ENCODE measurements around the gene ZNF782.
"Not testable (repeated sequence)": the region's sequence is repeated elsewhere in the genome, so short reads cannot be mapped to it uniquely, and the experiment has no call there.

The ZNF782 gene

DNA sequence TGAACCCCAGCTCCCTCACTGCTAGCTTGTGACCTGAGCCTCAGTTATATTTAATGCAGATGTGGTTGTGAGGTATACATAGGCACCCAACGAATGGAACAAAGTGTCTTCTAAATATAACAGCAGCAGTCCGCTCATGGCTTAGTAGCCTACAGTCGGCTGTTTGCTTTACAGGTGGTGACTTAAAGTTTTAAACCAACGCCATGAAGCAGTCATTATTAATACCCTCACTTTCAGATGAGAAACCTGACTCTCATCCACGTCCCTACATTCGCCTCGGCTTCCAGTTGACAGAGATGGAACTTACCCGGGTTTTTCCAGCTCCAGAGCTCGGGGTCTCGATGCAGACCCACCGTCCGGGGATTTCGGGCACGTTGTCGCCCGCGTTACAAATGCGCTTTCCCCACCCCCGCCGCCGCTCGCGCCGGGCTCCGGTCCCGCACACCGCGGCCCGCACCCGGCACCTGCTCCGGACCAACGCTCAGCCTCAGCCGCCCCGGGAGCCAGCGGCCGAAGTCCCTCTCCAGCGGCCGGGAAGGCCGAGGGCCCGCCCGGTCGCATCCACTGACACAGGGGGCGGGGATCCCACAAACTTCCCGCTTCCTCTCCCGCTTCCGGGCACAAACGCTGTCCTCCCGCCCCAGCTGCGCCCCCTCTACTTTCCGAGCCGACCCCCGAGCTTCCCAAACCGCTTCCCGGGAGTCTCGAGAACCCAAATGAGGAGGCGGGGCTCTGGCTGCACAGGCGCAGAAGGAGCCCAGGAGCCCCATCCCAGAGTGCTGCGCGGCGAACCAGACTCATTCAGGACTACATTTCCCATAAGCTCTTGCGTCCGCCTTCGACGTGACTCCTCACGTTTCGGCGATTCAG lies at the start of gene ZNF782:
TSS of gene ZNF782 (minus strand) at position 734 of the 870 bp plus-strand sequence. CDS start 2,553 bp downstream, outside the sequence.
- H3K4me3 ChIP-seq (ENCODE audit: low read length) = peak within 1 kb of the TSS; percentile 90

DNA sequence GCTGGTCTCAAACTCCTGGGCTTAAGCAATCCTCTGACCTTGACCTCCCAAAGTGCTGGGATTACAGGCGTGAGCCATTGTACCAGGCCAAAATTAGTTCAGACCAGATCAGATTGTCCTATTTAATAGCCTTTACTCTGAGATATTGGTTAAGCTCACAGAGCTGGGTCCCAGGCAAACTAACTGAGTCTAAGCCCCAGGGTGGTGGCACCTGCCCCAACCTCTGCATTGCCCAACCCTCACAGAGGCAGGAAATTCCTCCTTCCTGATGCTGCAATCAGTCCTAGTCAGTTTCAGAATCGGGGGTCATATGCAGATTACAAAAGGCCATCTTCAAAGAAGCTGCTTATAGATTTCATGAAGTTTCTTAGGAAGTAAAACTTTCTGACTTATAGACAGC lies 45.7 kb upstream of the ZNF782 start:
- not testable (repeated sequence) for H3K36me3 ChIP-seq (ENCODE audit: control insufficient read depth, low read depth, low read length); H3K27me3 ChIP-seq (ENCODE audit: control insufficient read depth, insufficient read depth, low read length); H3K9ac ChIP-seq (ENCODE audit: low read length)

More for the DNA sequence above, at the start of gene ZNF782:
- H3K27me3 ChIP-seq (ENCODE audit: control insufficient read depth, insufficient read depth, low read length) = no peaks in the 10 kb centered on the region
- no peaks in the 10 kb centered on the region for H3K9me3 ChIP-seq (ENCODE audit: control insufficient read depth, low read depth, low read length)
- peak within 1 kb of the TSS; percentile 68 for H3K9ac ChIP-seq (ENCODE audit: low read length)
- H3K27ac ChIP-seq (ENCODE audit: low read length) = no peak within 1 kb of the TSS
- H3K4me1 ChIP-seq (ENCODE audit: control insufficient read depth, low read depth, low read length) = peaks cover 13% of the 10 kb centered on the region
- H3K36me3 ChIP-seq (ENCODE audit: control insufficient read depth, low read depth, low read length) = no peaks in the 10 kb centered on the region

DNA sequence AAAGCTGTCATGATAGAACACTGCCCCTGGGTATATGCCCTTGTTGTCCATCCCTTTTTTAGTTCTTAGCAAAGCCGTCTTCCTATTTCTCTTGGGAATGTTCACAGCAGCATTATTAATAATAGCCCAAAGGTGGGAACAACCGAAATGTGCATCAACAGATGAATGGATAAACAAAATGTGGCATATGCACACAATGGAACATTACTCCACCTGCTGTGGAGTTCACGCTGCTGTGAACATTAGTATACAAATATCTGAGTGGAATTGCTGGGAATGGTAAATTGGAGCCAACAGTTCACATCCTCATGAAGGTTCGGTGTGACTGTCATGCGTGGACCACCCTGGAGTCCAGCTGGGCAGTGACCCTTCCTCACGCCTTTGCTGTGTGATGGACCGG lies 37.8 kb upstream of the ZNF782 start:
- Histone ChIP-seq H3K4me3 (ENCODE audit: low read length) (no peak overlapping the region), H3K4me1 (ENCODE audit: control insufficient read depth, low read depth, low read length) (no peaks in the 10 kb centered on the region), H3K9ac (ENCODE audit: low read length) (no peak overlapping the region), H3K27ac (ENCODE audit: low read length) (no peak overlapping the region), H3K36me3 (ENCODE audit: control insufficient read depth, low read depth, low read length) (no peaks in the 10 kb centered on the region), H3K9me3 (ENCODE audit: control insufficient read depth, low read depth, low read length) (no peaks in the 10 kb centered on the region), H3K27me3 (ENCODE audit: control insufficient read depth, insufficient read depth, low read length) (no peaks in the 10 kb centered on the region)

More for the DNA sequence above, 45.7 kb upstream of the ZNF782 start:
- H3K27ac ChIP-seq (ENCODE audit: low read length); H3K4me1 ChIP-seq (ENCODE audit: control insufficient read depth, low read depth, low read length); H3K4me3 ChIP-seq (ENCODE audit: low read length); H3K9me3 ChIP-seq (ENCODE audit: control insufficient read depth, low read depth, low read length): not testable (repeated sequence)

DNA sequence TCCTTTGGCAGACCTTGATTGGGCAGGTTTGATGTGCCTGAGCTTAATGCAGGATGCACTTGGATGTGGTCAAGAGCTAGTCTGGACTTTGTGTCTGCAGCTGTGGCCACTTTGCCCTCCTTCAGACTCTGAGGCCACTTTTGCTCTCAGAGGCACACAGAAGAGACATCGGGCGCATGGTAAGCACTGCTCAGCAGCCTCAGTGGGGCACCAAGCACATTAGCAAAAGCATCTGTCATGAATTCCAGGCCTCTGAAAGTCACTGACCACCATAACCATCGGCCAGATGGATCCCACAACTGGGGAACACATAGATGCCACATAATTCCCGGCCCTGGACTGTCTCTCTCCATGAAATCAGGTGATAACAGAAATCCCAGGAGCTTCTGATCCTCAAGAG lies 34.3 kb upstream of the ZNF782 start:
- no peak overlapping the region for H3K9ac ChIP-seq (ENCODE audit: low read length)
- no peaks in the 10 kb centered on the region for H3K36me3 ChIP-seq (ENCODE audit: control insufficient read depth, low read depth, low read length)
- H3K9me3 ChIP-seq (ENCODE audit: control insufficient read depth, low read depth, low read length) = no peaks in the 10 kb centered on the region
- H3K27me3 ChIP-seq (ENCODE audit: control insufficient read depth, insufficient read depth, low read length) = no peaks in the 10 kb centered on the region
- no peak overlapping the region for H3K27ac ChIP-seq (ENCODE audit: low read length)
- H3K4me3 ChIP-seq (ENCODE audit: low read length) = no peak overlapping the region
- no peaks in the 10 kb centered on the region for H3K4me1 ChIP-seq (ENCODE audit: control insufficient read depth, low read depth, low read length)

DNA sequence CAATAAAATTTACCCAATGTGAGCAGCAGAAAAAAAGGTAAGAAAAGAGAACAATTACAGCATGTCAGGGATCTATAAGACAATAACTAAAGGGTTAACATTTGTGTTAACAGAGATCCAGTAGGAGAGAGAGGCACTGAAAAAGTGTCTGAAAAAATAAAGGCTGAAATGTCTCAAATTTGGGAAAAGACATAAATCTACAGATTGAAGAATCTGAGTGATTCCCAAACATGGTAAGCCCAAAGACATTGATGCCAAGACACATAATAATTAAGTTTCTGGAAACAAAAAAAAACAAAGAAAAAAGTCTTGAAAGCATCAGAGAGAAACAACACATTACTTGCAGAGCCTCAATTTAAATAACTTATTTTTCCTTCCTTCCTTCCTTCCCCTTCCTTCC lies 31.1 kb upstream of the ZNF782 start:
- Histone ChIP-seq H3K9ac (ENCODE audit: low read length) (no peak overlapping the region), H3K4me1 (ENCODE audit: control insufficient read depth, low read depth, low read length) (no peaks in the 10 kb centered on the region), H3K9me3 (ENCODE audit: control insufficient read depth, low read depth, low read length) (no peaks in the 10 kb centered on the region), H3K27ac (ENCODE audit: low read length) (no peak overlapping the region), H3K27me3 (ENCODE audit: control insufficient read depth, insufficient read depth, low read length) (no peaks in the 10 kb centered on the region), H3K36me3 (ENCODE audit: control insufficient read depth, low read depth, low read length) (no peaks in the 10 kb centered on the region), H3K4me3 (ENCODE audit: low read length) (no peak overlapping the region)

DNA sequence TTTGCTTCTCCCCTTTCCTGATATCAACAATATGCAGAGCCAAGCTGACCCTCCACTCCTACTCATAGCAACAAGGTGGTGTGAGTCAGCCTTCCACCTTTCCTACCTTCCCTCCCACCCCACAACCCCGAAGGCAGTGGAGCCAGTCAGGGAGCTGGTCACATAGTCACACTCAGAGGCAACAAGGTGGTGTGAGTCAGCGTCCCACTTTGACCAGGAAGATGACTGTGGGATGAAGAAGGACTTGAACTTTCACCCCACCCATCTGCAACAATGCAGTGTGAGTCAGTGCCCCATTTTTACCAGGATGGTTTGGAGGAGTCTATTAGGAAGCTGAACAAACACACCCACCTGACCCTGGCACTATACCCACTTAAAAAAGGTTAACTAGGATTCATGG lies 30.1 kb upstream of the ZNF782 start:
- Histone ChIP-seq H3K9me3 (ENCODE audit: control insufficient read depth, low read depth, low read length) (no peaks in the 10 kb centered on the region), H3K27me3 (ENCODE audit: control insufficient read depth, insufficient read depth, low read length) (no peaks in the 10 kb centered on the region), H3K4me1 (ENCODE audit: control insufficient read depth, low read depth, low read length) (no peaks in the 10 kb centered on the region), H3K36me3 (ENCODE audit: control insufficient read depth, low read depth, low read length) (no peaks in the 10 kb centered on the region), H3K27ac (ENCODE audit: low read length) (no peak overlapping the region), H3K9ac (ENCODE audit: low read length) (no peak overlapping the region), H3K4me3 (ENCODE audit: low read length) (no peak overlapping the region)

DNA sequence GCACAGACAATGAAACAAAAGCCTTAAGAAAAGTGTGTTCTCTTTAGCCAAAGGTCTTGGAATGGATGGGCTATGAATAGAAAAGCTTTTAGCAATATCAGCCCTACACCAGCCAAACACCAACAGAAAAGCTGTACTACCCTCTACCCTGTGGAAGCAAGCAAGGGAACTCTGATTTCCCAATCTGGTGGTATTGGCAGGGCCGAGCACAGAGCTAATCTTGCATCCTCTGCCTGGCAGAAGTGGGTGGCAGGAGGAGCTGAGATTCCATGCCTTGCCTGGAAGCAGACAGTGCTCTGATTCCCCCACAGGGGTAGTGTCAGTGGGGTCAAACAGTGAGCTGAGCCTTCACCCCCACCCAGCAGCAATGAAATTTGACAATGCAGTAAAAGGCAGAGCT lies 29.6 kb upstream of the ZNF782 start:
- Histone ChIP-seq H3K9me3 (ENCODE audit: control insufficient read depth, low read depth, low read length) (no peaks in the 10 kb centered on the region), H3K9ac (ENCODE audit: low read length) (no peak overlapping the region)

DNA sequence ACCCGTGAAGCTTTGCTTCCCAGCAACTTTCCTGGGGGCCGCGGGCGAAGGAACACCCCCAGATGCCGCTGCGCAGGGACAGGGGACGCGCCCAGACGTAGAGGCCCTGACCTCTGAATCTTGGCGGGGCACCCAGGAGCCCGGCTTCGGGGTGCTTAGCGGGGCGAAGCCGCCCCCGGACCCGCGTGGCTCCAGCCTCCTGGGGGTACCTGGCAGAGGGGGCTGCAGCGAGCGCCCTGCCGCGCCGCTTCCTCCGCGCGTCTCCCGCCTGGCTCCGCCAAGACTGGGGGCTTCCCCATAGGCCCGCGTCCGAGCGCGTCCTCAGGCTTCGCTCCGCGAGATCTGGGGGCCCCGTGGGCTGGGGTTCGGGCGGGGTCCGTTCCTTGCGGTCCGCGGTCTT lies 23.0 kb upstream of the ZNF782 start:
- Histone ChIP-seq H3K4me3 (ENCODE audit: low read length) (no peak overlapping the region), H3K9me3 (ENCODE audit: control insufficient read depth, low read depth, low read length) (no peaks in the 10 kb centered on the region), H3K9ac (ENCODE audit: low read length) (no peak overlapping the region), H3K4me1 (ENCODE audit: control insufficient read depth, low read depth, low read length) (no peaks in the 10 kb centered on the region), H3K27me3 (ENCODE audit: control insufficient read depth, insufficient read depth, low read length) (peaks cover 18% of the 10 kb centered on the region), H3K36me3 (ENCODE audit: control insufficient read depth, low read depth, low read length) (no peaks in the 10 kb centered on the region), H3K27ac (ENCODE audit: low read length) (no peak overlapping the region)

More for the DNA sequence above, 29.6 kb upstream of the ZNF782 start:
- no peaks in the 10 kb centered on the region for H3K36me3 ChIP-seq (ENCODE audit: control insufficient read depth, low read depth, low read length)
- no peak overlapping the region for H3K27ac ChIP-seq (ENCODE audit: low read length)
- H3K4me3 ChIP-seq (ENCODE audit: low read length) = no peak overlapping the region
- no peaks in the 10 kb centered on the region for H3K4me1 ChIP-seq (ENCODE audit: control insufficient read depth, low read depth, low read length)
- no peaks in the 10 kb centered on the region for H3K27me3 ChIP-seq (ENCODE audit: control insufficient read depth, insufficient read depth, low read length)

DNA sequence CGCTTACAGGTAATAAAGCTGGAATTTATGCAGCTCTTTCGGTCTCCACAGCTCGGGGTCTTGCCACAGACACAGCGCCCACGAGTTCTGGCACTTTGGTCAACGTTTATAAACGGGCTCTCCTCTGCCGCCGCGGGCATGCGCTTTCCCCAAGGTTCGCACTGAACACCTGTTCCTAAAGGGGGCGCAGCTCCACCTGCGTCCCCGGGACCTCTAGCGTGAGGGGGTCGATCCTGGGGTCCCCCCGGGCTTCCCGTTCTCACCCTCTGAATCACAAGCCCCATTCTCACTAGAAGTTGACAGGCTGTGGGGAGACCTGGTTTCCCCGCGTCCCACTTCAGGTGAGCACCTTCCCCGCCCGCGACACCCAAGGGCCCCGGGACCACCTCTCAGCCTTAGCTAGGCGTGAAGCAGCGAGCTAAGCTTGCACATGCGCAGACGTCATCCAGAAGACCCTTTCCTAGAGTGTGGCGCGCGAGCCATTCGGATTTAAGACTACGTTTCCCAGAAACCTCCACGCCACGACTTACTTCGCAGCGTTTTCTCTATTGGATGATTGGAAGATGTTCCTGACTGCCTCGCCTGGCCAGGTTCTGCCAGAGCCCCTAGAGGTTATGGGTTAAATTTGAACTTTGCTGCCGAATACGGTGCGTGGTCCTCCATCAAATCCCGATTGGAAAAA lies 21.3 kb upstream of the ZNF782 start:
- no peaks in the 10 kb centered on the region for H3K36me3 ChIP-seq (ENCODE audit: control insufficient read depth, low read depth, low read length)
- no peak overlapping the region for H3K9ac ChIP-seq (ENCODE audit: low read length)
- peaks cover 18% of the 10 kb centered on the region for H3K27me3 ChIP-seq (ENCODE audit: control insufficient read depth, insufficient read depth, low read length)
- H3K4me1 ChIP-seq (ENCODE audit: control insufficient read depth, low read depth, low read length) = no peaks in the 10 kb centered on the region
- H3K9me3 ChIP-seq (ENCODE audit: control insufficient read depth, low read depth, low read length) = no peaks in the 10 kb centered on the region
- H3K27ac ChIP-seq (ENCODE audit: low read length) = no peak overlapping the region
- H3K4me3 ChIP-seq (ENCODE audit: low read length) = peak overlapping the region; percentile 62

DNA sequence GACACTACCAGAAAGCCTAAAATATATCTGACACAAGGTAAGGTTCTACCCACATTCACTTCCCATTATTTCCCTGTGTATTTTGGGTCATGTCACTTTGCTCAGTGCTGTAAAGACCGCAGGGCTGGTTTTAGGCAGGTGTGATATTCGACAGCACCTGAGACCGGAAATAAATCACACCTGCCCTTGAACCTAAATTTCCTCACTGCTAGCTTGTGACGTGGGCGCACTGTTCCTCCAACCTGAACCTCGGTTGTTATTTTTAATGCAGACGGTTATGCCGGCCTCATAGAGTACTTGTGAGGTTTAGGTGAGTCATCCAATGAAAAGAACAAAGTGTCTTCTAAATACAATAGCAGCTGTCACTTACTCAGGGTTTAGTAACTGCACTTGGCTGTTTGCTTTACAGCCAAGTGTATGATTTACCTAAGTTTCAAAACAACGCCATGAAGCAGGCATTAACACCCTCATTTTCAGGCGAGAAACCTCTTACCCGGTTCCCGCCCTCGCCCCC lies 20.7 kb upstream of the ZNF782 start:
- H3K27me3 ChIP-seq (ENCODE audit: control insufficient read depth, insufficient read depth, low read length) = peaks cover 18% of the 10 kb centered on the region
- H3K27ac ChIP-seq (ENCODE audit: low read length) = no peak overlapping the region
- H3K4me3 ChIP-seq (ENCODE audit: low read length) = peak overlapping the region; percentile 62
- H3K4me1 ChIP-seq (ENCODE audit: control insufficient read depth, low read depth, low read length) = no peaks in the 10 kb centered on the region
- H3K9me3 ChIP-seq (ENCODE audit: control insufficient read depth, low read depth, low read length) = no peaks in the 10 kb centered on the region
- H3K36me3 ChIP-seq (ENCODE audit: control insufficient read depth, low read depth, low read length) = no peaks in the 10 kb centered on the region
- no peak overlapping the region for H3K9ac ChIP-seq (ENCODE audit: low read length)

DNA sequence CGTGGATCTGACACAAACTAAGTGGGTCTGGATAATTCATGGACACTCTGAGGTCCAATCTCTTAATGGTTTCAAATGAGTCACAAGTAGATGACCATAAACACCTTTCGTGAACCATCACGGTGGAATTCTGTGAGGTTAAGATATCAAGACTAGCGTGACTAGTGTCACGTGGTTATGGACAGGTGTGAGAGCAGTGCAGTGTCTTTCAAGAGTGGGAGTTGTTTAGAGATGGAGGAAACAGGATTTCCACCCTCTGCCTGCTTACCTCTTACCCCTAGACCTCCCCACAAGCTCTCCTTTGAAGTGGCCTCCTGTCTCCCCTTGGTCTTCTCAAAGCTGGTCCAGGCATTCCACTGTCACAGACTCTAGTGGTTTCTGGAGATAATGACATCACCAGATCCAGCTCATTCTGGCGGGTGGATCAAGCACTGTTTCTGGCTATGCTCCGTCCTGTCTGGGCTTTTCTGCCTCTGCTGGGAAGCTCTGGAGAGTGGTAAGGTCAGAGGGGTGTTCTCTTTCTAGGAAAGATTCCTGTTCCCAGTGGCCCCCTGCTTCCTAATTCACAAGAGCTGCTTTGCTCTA lies 20.0 kb upstream of the ZNF782 start:
- Histone ChIP-seq H3K4me3 (ENCODE audit: low read length) (no peak overlapping the region), H3K27ac (ENCODE audit: low read length) (no peak overlapping the region), H3K9ac (ENCODE audit: low read length) (no peak overlapping the region), H3K9me3 (ENCODE audit: control insufficient read depth, low read depth, low read length) (no peaks in the 10 kb centered on the region), H3K36me3 (ENCODE audit: control insufficient read depth, low read depth, low read length) (no peaks in the 10 kb centered on the region), H3K27me3 (ENCODE audit: control insufficient read depth, insufficient read depth, low read length) (peaks cover 18% of the 10 kb centered on the region), H3K4me1 (ENCODE audit: control insufficient read depth, low read depth, low read length) (no peaks in the 10 kb centered on the region)
